Heart right ventricle (tissue), 16 donors: ENCODE results near the gene GIMAP5. TPM values are rescaled to one million over a fixed set of nuclear protein-coding genes. Genes with fewer than 3 reads are reported as not detected.

Experiments used
- ATAC-seq, 8 donors: fragments of 200-7000 bp; cut with Tn5 transposase; one replicate each; pipeline ENCODE4 v1.9.1; 2020; ENCODE audit warnings: mild to moderate bottlenecking in 8 of 8, moderate library complexity in 8 of 8, moderate number of reproducible peaks in 1 of 8
- DNase-seq, 2 donors: peaks; one replicate each; pipeline ENCODE4 v3.0.0-alpha.2; 2020
- H3K27ac ChIP-seq, 10 donors: fragments of 200-600 bp; sonication (generic) in 2 of 10; one replicate each; pipeline versions ENCODE4 v1.5.0 to v1.8.0; 2020 to 2022; ENCODE audit warnings: mild to moderate bottlenecking in 3 of 10
- H3K27me3 ChIP-seq, 7 donors: fragments of 200-600 bp; one replicate each; pipeline ENCODE4 v1.8.0; 2021 to 2022; ENCODE audit warnings: mild to moderate bottlenecking in 2 of 7
- H3K36me3 ChIP-seq, 9 donors: fragments of 200-600 bp; sonication (generic) in 1 of 9; one replicate each; pipeline versions ENCODE4 v1.5.0 to v1.8.0; 2020 to 2022; ENCODE audit warnings: mild to moderate bottlenecking in 2 of 9
- H3K4me1 ChIP-seq, 9 donors: fragments of 200-600 bp; sonication (generic) in 1 of 9; one replicate each; pipeline versions ENCODE4 v1.5.0 to v1.8.0; 2020 to 2022; ENCODE audit warnings: mild to moderate bottlenecking in 4 of 9
- H3K4me3 ChIP-seq, 10 donors: fragments of 200-600 bp; sonication (generic) in 2 of 10; one replicate each; pipeline versions ENCODE4 v1.5.0 to v1.8.0; 2020 to 2022; ENCODE audit warnings: mild to moderate bottlenecking in 7 of 10, moderate library complexity in 2 of 10
- H3K9me3 ChIP-seq, 11 donors: fragments of 200-600 bp in 10 of 11; sonication (generic) in 2 of 11; one replicate each; pipeline versions ENCODE4 v1.5.0 to v1.8.0; 2013 to 2022; ENCODE audit warnings: mild to moderate bottlenecking in 2 of 11, control low read depth in 1 of 11, moderate library complexity in 1 of 11
- CTCF ChIP-seq, 9 donors: fragments of 200-600 bp; sonication (generic) in 2 of 9; IDR thresholded peaks; one replicate each; pipeline versions ENCODE4 v1.5.0 to v1.8.0; 2021 to 2022; ENCODE audit warnings: antibody characterized with exemption in 9 of 9, mild to moderate bottlenecking in 5 of 9, moderate library complexity in 1 of 9
- WGBS, 2 donors: extraction: QIAGEN DNeasy Blood & Tissue Kit; methylation state at CpG; one replicate each; pipeline ENCODE4 v1.1.7; 2013; ENCODE audit warnings: inconsistent platforms in 1 of 2; 5-methylcytosine and 5-hydroxymethylcytosine counted together
- intact Hi-C, 10 donors: fragments of 100-400 bp; cut with DNase I; formaldehyde crosslinking; loops; one replicate each; pipeline versions ENCODE4 v1.11.1 to v1.14.2; 2022
- polyA plus RNA-seq, 2 donors: library from polyadenylated mRNA; stranded (reverse); fragments of 200-250 nt; gene quantifications; one replicate each; pipeline ENCODE4 v1.2.3, GENCODE V29; 2013
- total RNA-seq, 10 donors: library from RNA; stranded (reverse); fragmentation: NEBNext Ultra II Directional in 3 of 10; extraction: Animal tissue kit (Norgen Biotek cat#: 25700) in 3 of 10; gene quantifications; one replicate each; pipeline versions ENCODE4 v1.2.1 to v1.2.4, GENCODE V29; 2021 to 2023
- donor health status: Arrhythmogenic right ventricular cardiomyopathy.
- donor health status: ischemic (EF 13 %, LVEDD 7.1; RV severe dilation, severe dysfunction).
- donor health status: healthy with polysubstance abuse.
- donor health status: DM: no; HTN: yes; CAD: no.
- donor health status: DM: no; HTN: no; CAD: no.
- donor health status: ischemic (EF 25% LVEDD 6.9; RV normal size, moderate dysfunction).
- donor health status: ischemic (EF 25% LVEDD 5.7; RV mildly dilated, moderate dysfunction).
- donor health status: healthy.
- donor health status: DM: yes; HTN: yes; CAD: no.
- donor health status: Ischemic cardiomyopathy.
- donor health status: ischemic (EF 35%, LVEDD 5.7; RV mildly dilated, moderate dysfunction).
- donor health status: nonischemic (EF 11% LVEDD 7.7; RV severe dilation, severe dysfunction).
- donor health status: DM: yes; HTN: yes; CAD: no.
- donor health status: PGD.
- donor health status: ischemic (EF 29% LVEDD 5.4; RV normal size, mild dysfunction).
- donor health status: nonischemic (EF 23%, LVEDD 6.1; RV moderate dilation, normal function).

GIMAP5 gene
- total and polyA plus RNA-seq, 12 donors = 6.5 to 35.0 (median 14.1) TPM

GRCh38 chr7:150748376-150748775, 11.2 kb downstream of the GIMAP5 start:
- WGBS, 2 donors = 82 to 85% methylated on average over 4 of the region's 4 CpGs

GRCh38 chr7:150751702-150752101, 14.5 kb downstream of the GIMAP5 start:
- Histone ChIP-seq H3K4me1 (peaks cover 20 to 62% (median 53%) of the 10 kb centered on the region in 9 donors), H3K27ac (peak overlapping the region; percentile 24 to 87 (median 78))

More at GRCh38 chr7:150748376-150748775, 11.2 kb downstream of the GIMAP5 start:
- peaks cover 14 to 62% (median 41%) of the 10 kb centered on the region in 9 donors for H3K4me1 ChIP-seq
- TF ChIP-seq CTCF (IDR thresholded peaks at IDR 0.05) = no peak
- H3K4me3 ChIP-seq = no peak overlapping the region
- intact Hi-C loops = loop anchor here in 2 of 10 donors (5.0 to 10.0 kb wide), 2 partner anchors 124 to 296 kb away; partner anchors contain the start of gene GIMAP8 (in 1 of the 2)
- peak overlapping the region in 2 of 10 donors; percentile 13 to 14 for H3K27ac ChIP-seq
- H3K27me3 ChIP-seq = no peaks in the 10 kb centered on the region
- H3K36me3 ChIP-seq = peaks cover 0 to 16% (median 0%) of the 10 kb centered on the region in 9 donors
- ATAC-seq (no peak), DNase-seq (no peak)
- no peaks in the 10 kb centered on the region for H3K9me3 ChIP-seq

GRCh38 chr7:150753239-150753638, 16.0 kb downstream of the GIMAP5 start:
- peaks cover 20 to 68% (median 56%) of the 10 kb centered on the region in 9 donors for H3K4me1 ChIP-seq
- H3K36me3 ChIP-seq = no peaks in the 10 kb centered on the region
- H3K4me3 ChIP-seq = no peak overlapping the region
- WGBS, 2 donors = 43 to 50% methylated on average over 6 of the region's 6 CpGs
- DNase-seq = no peak
- ATAC-seq = no peak
- intact Hi-C loops = loop anchor here in 7 of 10 donors (2.0 to 10.0 kb wide), 7 partner anchors 121 to 388 kb away; partner anchors contain the start of genes GIMAP4 (in 1 of the 7), GIMAP6 (in 1 of the 7), GIMAP7 (in 1 of the 7) and GIMAP8 (in 1 of the 7)
- H3K27me3 ChIP-seq = no peaks in the 10 kb centered on the region
- no peaks in the 10 kb centered on the region for H3K9me3 ChIP-seq
- H3K27ac ChIP-seq = peak overlapping the region; percentile 25 to 87 (median 82)
- no peak for TF ChIP-seq CTCF (IDR thresholded peaks at IDR 0.05)

More at GRCh38 chr7:150751702-150752101, 14.5 kb downstream of the GIMAP5 start:
- H3K9me3 ChIP-seq = no peaks in the 10 kb centered on the region
- no peaks in the 10 kb centered on the region for H3K27me3 ChIP-seq
- no peaks in the 10 kb centered on the region for H3K36me3 ChIP-seq
- ATAC-seq (peak; percentile 62 to 91 (median 86)), DNase-seq (peak in 1 of 2 donors; percentile 53)
- WGBS, 2 donors = 11 to 18% methylated on average over 2 of the region's 2 CpGs
- H3K4me3 ChIP-seq = no peak overlapping the region
- intact Hi-C loops = loop anchor here in 7 of 10 donors (2.0 to 10.0 kb wide), 7 partner anchors 119 to 387 kb away; partner anchors contain the start of genes GIMAP4 (in 1 of the 7), GIMAP6 (in 1 of the 7), GIMAP7 (in 1 of the 7) and GIMAP8 (in 1 of the 7)
- TF ChIP-seq CTCF (IDR thresholded peaks at IDR 0.05) = no peak

GRCh38 chr7:150753826-150754603, 16.8 kb downstream of the GIMAP5 start:
- peak in 1 of 2 donors; percentile 43 for DNase-seq
- Histone ChIP-seq H3K36me3 (no peaks in the 10 kb centered on the region), H3K27ac (peak overlapping the region in 9 of 10 donors; percentile 25 to 87 (median 83)), H3K4me1 (peaks cover 20 to 68% (median 51%) of the 10 kb centered on the region in 9 donors), H3K4me3 (no peak overlapping the region), H3K9me3 (no peaks in the 10 kb centered on the region), H3K27me3 (no peaks in the 10 kb centered on the region)
- TF ChIP-seq CTCF (IDR thresholded peaks at IDR 0.05) = peak in 7 of 9 donors; percentile 8 to 62 (median 50)
- intact Hi-C loops = loop anchor here in 7 of 10 donors (2.0 to 10.0 kb wide), 9 partner anchors 15 to 389 kb away; partner anchors contain the start of genes GIMAP6 (in 2 of the 7), GIMAP8 (in 2 of the 7), GIMAP4 (in 1 of the 7) and GIMAP7 (in 1 of the 7)
- 42 to 48% methylated on average over 3 of the region's 3 CpGs for WGBS, 2 donors
- peak; percentile 36 to 67 (median 54) for ATAC-seq
